GM23338 (cell line): ENCODE measurements around the gene RHCG. TPM values are rescaled to one million over a fixed set of nuclear protein-coding genes. Genes with fewer than 3 reads are reported as not detected.

Experiments used
- ATAC-seq: fragments of 200-7000 bp; cut with Tn5 transposase; 3 replicates; pipeline ENCODE4 v1.9.1; 2020
- DNase-seq: peaks from one replicate; pipeline ENCODE4 v3.0.0-alpha.2; 2015; ENCODE audit warnings: low spot score
- H2AFZ ChIP-seq: fragments of 200-600 bp; sonication (generic); 2 replicates; pipeline ENCODE4 v1.8.0; 2016; ENCODE audit warnings: antibody characterized with exemption, mild to moderate bottlenecking, moderate library complexity
- H3F3A ChIP-seq: fragments of 200-600 bp; sonication (generic); replicated peaks from 2 replicates; pipeline ENCODE4 v1.8.0; 2017; ENCODE audit warnings: antibody characterized with exemption, mixed run types, low read depth
- H3K27ac ChIP-seq: fragments of 200-600 bp; sonication (generic); 2 replicates; pipeline ENCODE4 v1.6.1; 2016; ENCODE audit warnings: low read depth
- H3K27me3 ChIP-seq: fragments of 200-600 bp; sonication (generic); 2 replicates; pipeline ENCODE4 v1.8.0; 2016; ENCODE audit warnings: mild to moderate bottlenecking, mixed run types, moderate library complexity; ENCODE audit not compliant: insufficient read depth
- H3K36me3 ChIP-seq: fragments of 200-600 bp; sonication (generic); 2 replicates; pipeline ENCODE4 v1.8.0; 2016; ENCODE audit warnings: mild to moderate bottlenecking; ENCODE audit not compliant: insufficient read depth
- H3K4me1 ChIP-seq: fragments of 200-600 bp; sonication (generic); 2 replicates; pipeline ENCODE4 v1.8.0; 2016; ENCODE audit warnings: mild to moderate bottlenecking, moderate library complexity; ENCODE audit not compliant: insufficient read depth
- H3K4me2 ChIP-seq: fragments of 200-600 bp; sonication (generic); 2 replicates; pipeline ENCODE4 v1.7.1; 2017; ENCODE audit warnings: mixed run types
- H3K4me3 ChIP-seq: fragments of 200-600 bp; sonication (generic); 2 replicates; pipeline ENCODE4 v1.6.1; 2016; ENCODE audit warnings: mixed run types
- H3K79me2 ChIP-seq: fragments of 200-600 bp; sonication (generic); replicated peaks from 2 replicates; pipeline ENCODE4 v1.8.0; 2017; ENCODE audit warnings: mild to moderate bottlenecking; ENCODE audit not compliant: insufficient read depth
- H3K9me2 ChIP-seq: fragments of 200-600 bp; sonication (generic); 2 replicates; pipeline ENCODE4 v1.8.0; 2017; ENCODE audit not compliant: insufficient read depth
- H4K20me1 ChIP-seq: fragments of 200-600 bp; sonication (generic); replicated peaks from 2 replicates; pipeline ENCODE4 v1.8.0; 2017; ENCODE audit warnings: mild to moderate bottlenecking; ENCODE audit not compliant: insufficient read depth
- H3K27ac Mint-ChIP-seq: 2 replicates; pipeline ENCODE4 v1.8.0; 2020; ENCODE audit warnings: inconsistent platforms, mild to moderate bottlenecking, moderate library complexity, mixed read lengths
- H3K27me3 Mint-ChIP-seq: 3 replicates; pipeline ENCODE4 v1.8.0; 2022; ENCODE audit warnings: low read depth, mild to moderate bottlenecking, moderate library complexity, mixed read lengths, inconsistent platforms; ENCODE audit not compliant: insufficient read depth, poor library complexity
- H3K36me3 Mint-ChIP-seq: 3 replicates; pipeline ENCODE4 v1.8.0; 2021; ENCODE audit warnings: low read depth, mild to moderate bottlenecking, inconsistent platforms, moderate library complexity, mixed read lengths
- H3K4me1 Mint-ChIP-seq: 3 replicates; pipeline ENCODE4 v1.8.0; 2020; ENCODE audit warnings: mild to moderate bottlenecking, inconsistent platforms, mixed read lengths
- H3K4me3 Mint-ChIP-seq: 3 replicates; pipeline ENCODE4 v1.8.0; 2021; ENCODE audit warnings: moderate library complexity, mild to moderate bottlenecking, inconsistent platforms, mixed read lengths
- H3K9me3 Mint-ChIP-seq: 3 replicates; pipeline ENCODE4 v1.8.0; 2020; ENCODE audit warnings: moderate library complexity, mild to moderate bottlenecking, inconsistent platforms, mixed read lengths
- CREB1 ChIP-seq: fragments of 250-450 bp; sonication (Bioruptor Pico); IDR thresholded peaks from 2 replicates; pipeline ENCODE4 v1.5.0; 2020; ENCODE audit warnings: low read depth, mild to moderate bottlenecking, moderate library complexity
- EZH2 ChIP-seq: fragments of 200-600 bp; sonication (generic); IDR thresholded peaks from one replicate; pipeline ENCODE4 v1.8.0; 2017; ENCODE audit warnings: antibody characterized with exemption, mild to moderate bottlenecking, low read depth; ENCODE audit not compliant: unreplicated experiment
- EZH2phosphoT487 ChIP-seq: fragments of 200-600 bp; sonication (generic); IDR thresholded peaks from one replicate; pipeline ENCODE4 v1.8.1; 2018; ENCODE audit warnings: antibody characterized with exemption; ENCODE audit not compliant: unreplicated experiment
- JUNB ChIP-seq: IDR thresholded peaks from one replicate; pipeline ENCODE4 v1.6.1; 2016; ENCODE audit warnings: antibody characterized with exemption; ENCODE audit not compliant: unreplicated experiment
- NANOG ChIP-seq: IDR thresholded peaks from 2 replicates; pipeline ENCODE4 v1.6.1; 2016; ENCODE audit warnings: antibody characterized with exemption, borderline replicate concordance
- POLR2AphosphoS5 ChIP-seq: IDR thresholded peaks from 2 replicates; pipeline ENCODE4 v1.6.1; 2016; ENCODE audit warnings: antibody characterized with exemption, low read depth
- STAT1 ChIP-seq: IDR thresholded peaks from one replicate; pipeline ENCODE4 v1.6.1; 2016; ENCODE audit warnings: antibody characterized with exemption; ENCODE audit not compliant: unreplicated experiment
- ZNF114 ChIP-seq: fragments of 250-450 bp; sonication (Bioruptor Pico); IDR thresholded peaks from 2 replicates; pipeline ENCODE4 v1.5.0; 2020; ENCODE audit warnings: mild to moderate bottlenecking, moderate library complexity
- ZNF331 ChIP-seq: fragments of 250-450 bp; sonication (Bioruptor Pico); IDR thresholded peaks from 2 replicates; pipeline ENCODE4 v1.5.0; 2020; ENCODE audit warnings: low read depth, mild to moderate bottlenecking, moderate library complexity
- polyA plus RNA-seq: library from polyadenylated mRNA; unstranded; fragments of >200 nt; fragmentation: Nextera tagmentation; extraction: Ambion mirVana; gene quantifications from 2 replicates; pipeline ENCODE4 v1.2.1, GENCODE V29; 2016
- total RNA-seq: library from RNA; depleted of rRNA; stranded (reverse); fragments of >200 nt; shearing (Covaris generic); gene quantifications from 2 replicates; pipeline ENCODE4 v1.2.3, GENCODE V29; 2014
- TF ChIP-seq, protein P1 (sequence below): IDR thresholded peaks from 2 replicates; pipeline ENCODE4 v1.6.1; 2016; ENCODE audit warnings: antibody characterized with exemption
- TF ChIP-seq, protein P2 (sequence below), 2 experiments: fragments of 200-600 bp in 1 of 2; sonication (generic) in 1 of 2; conservative IDR thresholded peaks; 2 replicates each; pipeline versions ENCODE4 v1.5.1 to v1.6.1; 2016 to 2017; ENCODE audit warnings: antibody characterized with exemption in 2 of 2, low read depth in 2 of 2, mild to moderate bottlenecking in 2 of 2, moderate library complexity in 1 of 2
- TF ChIP-seq, protein P3 (sequence below): fragments of 250-450 bp; sonication (Bioruptor Pico); IDR thresholded peaks from 2 replicates; pipeline ENCODE4 v1.5.0; 2020; ENCODE audit warnings: mild to moderate bottlenecking, moderate library complexity
- TF ChIP-seq, protein P4 (sequence below): IDR thresholded peaks from one replicate; pipeline ENCODE4 v1.6.1; 2018; ENCODE audit warnings: antibody characterized with exemption; ENCODE audit not compliant: unreplicated experiment

Gene RHCG
- total and polyA plus RNA-seq, 2 experiments from 2014 or later, result 0.21 to 0.63 TPM

DNA sequence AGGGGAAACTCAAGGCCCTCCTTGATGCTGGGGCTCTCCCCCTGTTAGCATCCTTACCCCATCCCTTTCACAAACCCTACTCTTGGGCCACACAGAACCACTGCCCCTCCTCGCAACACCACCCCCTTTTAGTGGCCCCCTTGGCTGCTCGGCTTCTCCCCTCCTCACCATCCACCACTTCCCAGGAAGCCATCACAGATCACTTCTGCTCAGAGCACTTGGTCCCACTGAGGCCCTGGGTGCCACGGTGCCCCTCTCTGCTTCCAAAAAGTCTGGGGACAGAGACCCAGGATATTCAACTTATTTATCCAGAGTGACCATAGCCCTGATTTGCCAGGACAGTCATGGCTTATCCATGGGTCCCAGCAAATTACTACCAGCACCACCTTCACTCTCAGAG, 2.4 kb downstream of the RHCG start:
- Histone ChIP-seq H3K27ac (no peak overlapping the region), H3K4me3 (no peak overlapping the region), H3K4me1 (peaks cover 3% of the 10 kb centered on the region; the same call in 1 of the 2 replicates), H3K9me2 (no peaks in the 10 kb centered on the region), H3K36me3 (no peaks in the 10 kb centered on the region), H3K27me3 (peaks cover 33% of the 10 kb centered on the region), H3K79me2 (no peaks in the 10 kb centered on the region), H2AFZ (no peak overlapping the region), H3K4me2 (no peak overlapping the region), H4K20me1 (no peaks in the 10 kb centered on the region), H3F3A (no peaks in the 10 kb centered on the region)
- Mint-ChIP-seq H3K27me3 (peaks cover 18% of the 10 kb centered on the region), H3K27ac (no peak overlapping the region), H3K4me1 (no peaks in the 10 kb centered on the region; the same call in 2 of the 3 replicates), H3K36me3 (no peaks in the 10 kb centered on the region), H3K9me3 (no peaks in the 10 kb centered on the region), H3K4me3 (no peak overlapping the region)
- DNase-seq (no peak), ATAC-seq (no peak)
- TF ChIP-seq, protein P1, sequence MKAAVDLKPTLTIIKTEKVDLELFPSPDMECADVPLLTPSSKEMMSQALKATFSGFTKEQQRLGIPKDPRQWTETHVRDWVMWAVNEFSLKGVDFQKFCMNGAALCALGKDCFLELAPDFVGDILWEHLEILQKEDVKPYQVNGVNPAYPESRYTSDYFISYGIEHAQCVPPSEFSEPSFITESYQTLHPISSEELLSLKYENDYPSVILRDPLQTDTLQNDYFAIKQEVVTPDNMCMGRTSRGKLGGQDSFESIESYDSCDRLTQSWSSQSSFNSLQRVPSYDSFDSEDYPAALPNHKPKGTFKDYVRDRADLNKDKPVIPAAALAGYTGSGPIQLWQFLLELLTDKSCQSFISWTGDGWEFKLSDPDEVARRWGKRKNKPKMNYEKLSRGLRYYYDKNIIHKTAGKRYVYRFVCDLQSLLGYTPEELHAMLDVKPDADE, result no peak
- no peak for TF ChIP-seq EZH2
- no peak for TF ChIP-seq POLR2AphosphoS5
- TF ChIP-seq, protein P2, sequence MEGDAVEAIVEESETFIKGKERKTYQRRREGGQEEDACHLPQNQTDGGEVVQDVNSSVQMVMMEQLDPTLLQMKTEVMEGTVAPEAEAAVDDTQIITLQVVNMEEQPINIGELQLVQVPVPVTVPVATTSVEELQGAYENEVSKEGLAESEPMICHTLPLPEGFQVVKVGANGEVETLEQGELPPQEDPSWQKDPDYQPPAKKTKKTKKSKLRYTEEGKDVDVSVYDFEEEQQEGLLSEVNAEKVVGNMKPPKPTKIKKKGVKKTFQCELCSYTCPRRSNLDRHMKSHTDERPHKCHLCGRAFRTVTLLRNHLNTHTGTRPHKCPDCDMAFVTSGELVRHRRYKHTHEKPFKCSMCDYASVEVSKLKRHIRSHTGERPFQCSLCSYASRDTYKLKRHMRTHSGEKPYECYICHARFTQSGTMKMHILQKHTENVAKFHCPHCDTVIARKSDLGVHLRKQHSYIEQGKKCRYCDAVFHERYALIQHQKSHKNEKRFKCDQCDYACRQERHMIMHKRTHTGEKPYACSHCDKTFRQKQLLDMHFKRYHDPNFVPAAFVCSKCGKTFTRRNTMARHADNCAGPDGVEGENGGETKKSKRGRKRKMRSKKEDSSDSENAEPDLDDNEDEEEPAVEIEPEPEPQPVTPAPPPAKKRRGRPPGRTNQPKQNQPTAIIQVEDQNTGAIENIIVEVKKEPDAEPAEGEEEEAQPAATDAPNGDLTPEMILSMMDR (conservative IDR thresholded peaks at IDR 0.05; ENCODE audit: low read depth in 2 of 2), result no peak
- TF ChIP-seq, protein P3, sequence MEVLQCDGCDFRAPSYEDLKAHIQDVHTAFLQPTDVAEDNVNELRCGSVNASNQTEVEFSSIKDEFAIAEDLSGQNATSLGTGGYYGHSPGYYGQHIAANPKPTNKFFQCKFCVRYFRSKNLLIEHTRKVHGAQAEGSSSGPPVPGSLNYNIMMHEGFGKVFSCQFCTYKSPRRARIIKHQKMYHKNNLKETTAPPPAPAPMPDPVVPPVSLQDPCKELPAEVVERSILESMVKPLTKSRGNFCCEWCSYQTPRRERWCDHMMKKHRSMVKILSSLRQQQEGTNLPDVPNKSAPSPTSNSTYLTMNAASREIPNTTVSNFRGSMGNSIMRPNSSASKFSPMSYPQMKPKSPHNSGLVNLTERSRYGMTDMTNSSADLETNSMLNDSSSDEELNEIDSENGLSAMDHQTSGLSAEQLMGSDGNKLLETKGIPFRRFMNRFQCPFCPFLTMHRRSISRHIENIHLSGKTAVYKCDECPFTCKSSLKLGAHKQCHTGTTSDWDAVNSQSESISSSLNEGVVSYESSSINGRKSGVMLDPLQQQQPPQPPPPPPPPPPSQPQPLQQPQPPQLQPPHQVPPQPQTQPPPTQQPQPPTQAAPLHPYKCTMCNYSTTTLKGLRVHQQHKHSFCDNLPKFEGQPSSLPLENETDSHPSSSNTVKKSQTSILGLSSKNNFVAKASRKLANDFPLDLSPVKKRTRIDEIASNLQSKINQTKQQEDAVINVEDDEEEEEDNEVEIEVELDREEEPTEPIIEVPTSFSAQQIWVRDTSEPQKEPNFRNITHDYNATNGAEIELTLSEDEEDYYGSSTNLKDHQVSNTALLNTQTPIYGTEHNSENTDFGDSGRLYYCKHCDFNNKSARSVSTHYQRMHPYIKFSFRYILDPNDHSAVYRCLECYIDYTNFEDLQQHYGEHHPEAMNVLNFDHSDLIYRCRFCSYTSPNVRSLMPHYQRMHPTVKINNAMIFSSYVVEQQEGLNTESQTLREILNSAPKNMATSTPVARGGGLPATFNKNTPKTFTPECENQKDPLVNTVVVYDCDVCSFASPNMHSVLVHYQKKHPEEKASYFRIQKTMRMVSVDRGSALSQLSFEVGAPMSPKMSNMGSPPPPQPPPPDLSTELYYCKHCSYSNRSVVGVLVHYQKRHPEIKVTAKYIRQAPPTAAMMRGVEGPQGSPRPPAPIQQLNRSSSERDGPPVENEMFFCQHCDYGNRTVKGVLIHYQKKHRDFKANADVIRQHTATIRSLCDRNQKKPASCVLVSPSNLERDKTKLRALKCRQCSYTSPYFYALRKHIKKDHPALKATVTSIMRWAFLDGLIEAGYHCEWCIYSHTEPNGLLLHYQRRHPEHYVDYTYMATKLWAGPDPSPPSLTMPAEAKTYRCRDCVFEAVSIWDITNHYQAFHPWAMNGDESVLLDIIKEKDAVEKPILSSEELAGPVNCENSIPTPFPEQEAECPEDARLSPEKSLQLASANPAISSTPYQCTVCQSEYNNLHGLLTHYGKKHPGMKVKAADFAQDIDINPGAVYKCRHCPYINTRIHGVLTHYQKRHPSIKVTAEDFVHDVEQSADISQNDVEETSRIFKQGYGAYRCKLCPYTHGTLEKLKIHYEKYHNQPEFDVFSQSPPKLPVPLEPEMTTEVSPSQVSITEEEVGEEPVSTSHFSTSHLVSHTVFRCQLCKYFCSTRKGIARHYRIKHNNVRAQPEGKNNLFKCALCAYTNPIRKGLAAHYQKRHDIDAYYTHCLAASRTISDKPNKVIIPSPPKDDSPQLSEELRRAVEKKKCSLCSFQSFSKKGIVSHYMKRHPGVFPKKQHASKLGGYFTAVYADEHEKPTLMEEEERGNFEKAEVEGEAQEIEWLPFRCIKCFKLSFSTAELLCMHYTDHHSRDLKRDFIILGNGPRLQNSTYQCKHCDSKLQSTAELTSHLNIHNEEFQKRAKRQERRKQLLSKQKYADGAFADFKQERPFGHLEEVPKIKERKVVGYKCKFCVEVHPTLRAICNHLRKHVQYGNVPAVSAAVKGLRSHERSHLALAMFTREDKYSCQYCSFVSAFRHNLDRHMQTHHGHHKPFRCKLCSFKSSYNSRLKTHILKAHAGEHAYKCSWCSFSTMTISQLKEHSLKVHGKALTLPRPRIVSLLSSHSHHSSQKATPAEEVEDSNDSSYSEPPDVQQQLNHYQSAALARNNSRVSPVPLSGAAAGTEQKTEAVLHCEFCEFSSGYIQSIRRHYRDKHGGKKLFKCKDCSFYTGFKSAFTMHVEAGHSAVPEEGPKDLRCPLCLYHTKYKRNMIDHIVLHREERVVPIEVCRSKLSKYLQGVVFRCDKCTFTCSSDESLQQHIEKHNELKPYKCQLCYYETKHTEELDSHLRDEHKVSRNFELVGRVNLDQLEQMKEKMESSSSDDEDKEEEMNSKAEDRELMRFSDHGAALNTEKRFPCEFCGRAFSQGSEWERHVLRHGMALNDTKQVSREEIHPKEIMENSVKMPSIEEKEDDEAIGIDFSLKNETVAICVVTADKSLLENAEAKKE (CRISPR knock-in tag), result no peak
- TF ChIP-seq EZH2phosphoT487, result no peak
- TF ChIP-seq, protein P4, sequence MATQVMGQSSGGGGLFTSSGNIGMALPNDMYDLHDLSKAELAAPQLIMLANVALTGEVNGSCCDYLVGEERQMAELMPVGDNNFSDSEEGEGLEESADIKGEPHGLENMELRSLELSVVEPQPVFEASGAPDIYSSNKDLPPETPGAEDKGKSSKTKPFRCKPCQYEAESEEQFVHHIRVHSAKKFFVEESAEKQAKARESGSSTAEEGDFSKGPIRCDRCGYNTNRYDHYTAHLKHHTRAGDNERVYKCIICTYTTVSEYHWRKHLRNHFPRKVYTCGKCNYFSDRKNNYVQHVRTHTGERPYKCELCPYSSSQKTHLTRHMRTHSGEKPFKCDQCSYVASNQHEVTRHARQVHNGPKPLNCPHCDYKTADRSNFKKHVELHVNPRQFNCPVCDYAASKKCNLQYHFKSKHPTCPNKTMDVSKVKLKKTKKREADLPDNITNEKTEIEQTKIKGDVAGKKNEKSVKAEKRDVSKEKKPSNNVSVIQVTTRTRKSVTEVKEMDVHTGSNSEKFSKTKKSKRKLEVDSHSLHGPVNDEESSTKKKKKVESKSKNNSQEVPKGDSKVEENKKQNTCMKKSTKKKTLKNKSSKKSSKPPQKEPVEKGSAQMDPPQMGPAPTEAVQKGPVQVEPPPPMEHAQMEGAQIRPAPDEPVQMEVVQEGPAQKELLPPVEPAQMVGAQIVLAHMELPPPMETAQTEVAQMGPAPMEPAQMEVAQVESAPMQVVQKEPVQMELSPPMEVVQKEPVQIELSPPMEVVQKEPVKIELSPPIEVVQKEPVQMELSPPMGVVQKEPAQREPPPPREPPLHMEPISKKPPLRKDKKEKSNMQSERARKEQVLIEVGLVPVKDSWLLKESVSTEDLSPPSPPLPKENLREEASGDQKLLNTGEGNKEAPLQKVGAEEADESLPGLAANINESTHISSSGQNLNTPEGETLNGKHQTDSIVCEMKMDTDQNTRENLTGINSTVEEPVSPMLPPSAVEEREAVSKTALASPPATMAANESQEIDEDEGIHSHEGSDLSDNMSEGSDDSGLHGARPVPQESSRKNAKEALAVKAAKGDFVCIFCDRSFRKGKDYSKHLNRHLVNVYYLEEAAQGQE, result no peak
- no peak for TF ChIP-seq NANOG
- no peak for TF ChIP-seq ZNF331
- no peak for TF ChIP-seq JUNB
- TF ChIP-seq STAT1, result no peak
- TF ChIP-seq CREB1 (CRISPR knock-in tag), result no peak
- no peak for TF ChIP-seq ZNF114
